ENCODE data around the gene KRTAP5-10.
"Not testable (repeated sequence)": the region's sequence is repeated elsewhere in the genome, so short reads cannot be mapped to it uniquely, and the experiment has no call there.

Gene KRTAP5-10

DNA sequence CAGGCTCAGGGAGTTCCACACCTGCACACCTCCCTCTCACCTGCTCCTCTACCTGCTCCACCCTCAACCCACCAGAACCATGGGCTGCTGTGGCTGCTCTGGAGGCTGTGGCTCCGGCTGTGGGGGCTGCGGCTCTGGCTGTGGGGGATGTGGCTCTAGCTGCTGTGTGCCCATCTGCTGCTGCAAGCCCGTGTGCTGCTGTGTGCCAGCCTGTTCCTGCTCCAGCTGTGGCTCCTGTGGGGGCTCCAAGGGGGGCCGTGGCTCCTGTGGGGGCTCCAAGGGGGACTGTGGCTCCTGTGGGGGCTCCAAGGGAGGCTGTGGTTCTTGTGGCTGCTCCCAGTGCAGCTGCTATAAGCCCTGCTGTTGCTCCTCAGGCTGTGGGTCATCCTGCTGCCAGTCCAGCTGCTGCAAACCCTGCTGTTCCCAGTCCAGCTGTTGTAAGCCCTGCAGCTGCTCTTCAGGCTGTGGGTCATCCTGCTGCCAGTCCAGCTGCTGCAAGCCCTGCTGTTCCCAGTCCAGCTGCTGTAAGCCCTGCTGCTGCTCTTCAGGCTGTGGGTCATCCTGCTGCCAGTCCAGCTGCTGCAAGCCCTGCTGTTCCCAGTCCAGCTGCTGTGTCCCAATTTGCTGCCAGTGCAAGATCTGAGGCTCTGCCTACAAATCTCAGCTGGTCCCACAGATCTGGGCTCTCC is 27.2 kb upstream of the KRTAP5-10 start, which contains the start of gene KRTAP5-8:
Gene KRTAP5-8, plus strand, starts transcription at position 49 of the 689 bp plus-strand sequence. Its CDS starts 31 bp downstream, at position 80.
- H3K9me3 ChIP-seq; H3K36me3 ChIP-seq (replicated peaks); H3K27me3 ChIP-seq (ENCODE audit: low read depth); H3K4me3 ChIP-seq; in situ Hi-C loops (cut with MboI; ENCODE audit: low sequenced_read_pairs); DNase-seq (ENCODE audit: low spot score in 2 of 2); H3K4me1 ChIP-seq: not testable (repeated sequence)

DNA sequence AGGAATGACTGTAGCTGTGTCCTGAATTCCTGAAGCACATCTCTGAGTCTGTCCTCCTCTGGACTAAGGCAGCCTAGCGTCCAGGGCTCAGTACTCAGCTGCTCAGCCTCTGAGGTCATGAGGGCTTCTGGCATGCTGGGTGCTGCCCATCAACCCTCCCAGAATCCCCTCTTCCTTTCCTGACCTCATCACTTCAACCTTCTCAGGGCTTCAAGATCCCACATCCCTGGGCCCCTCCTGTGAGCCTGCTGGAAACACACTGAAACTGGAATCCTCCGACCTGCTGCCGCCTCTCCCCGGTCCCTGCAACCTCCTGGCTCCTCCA is 26.7 kb upstream of the KRTAP5-10 start:
- in situ Hi-C loops (cut with MboI; ENCODE audit: low sequenced_read_pairs) = no loop called here
- Histone ChIP-seq H3K4me1 (no peaks in the 10 kb centered on the region), H3K27me3 (ENCODE audit: low read depth) (no peaks in the 10 kb centered on the region), H3K36me3 (replicated peaks) (no peaks in the 10 kb centered on the region), H3K9me3 (no peaks in the 10 kb centered on the region), H3K4me3 (no peak overlapping the region)
- no peak for DNase-seq (ENCODE audit: low spot score in 2 of 2)

- Histone ChIP-seq H3K27me3 (ENCODE audit: low read depth) (no peaks in the 10 kb centered on the region), H3K36me3 (replicated peaks) (no peaks in the 10 kb centered on the region), H3K4me3 (no peak overlapping the region), H3K9me3 (no peaks in the 10 kb centered on the region), H3K4me1 (no peaks in the 10 kb centered on the region)
- in situ Hi-C loops (cut with MboI; ENCODE audit: low sequenced_read_pairs) = no loop called here
- no peak for DNase-seq (ENCODE audit: low spot score in 2 of 2)
Observed at GRCh38 chr11:71539017-71539416, 26.3 kb upstream of the KRTAP5-10 start.

GRCh38 chr11:71539971-71540370 is 25.4 kb upstream of the KRTAP5-10 start:
- in situ Hi-C loops (cut with MboI; ENCODE audit: low sequenced_read_pairs); H3K27me3 ChIP-seq (ENCODE audit: low read depth): not testable (repeated sequence)

GRCh38 chr11:71540521-71541304 is 24.6 kb upstream of the KRTAP5-10 start:
- H3K4me3 ChIP-seq; H3K4me1 ChIP-seq; H3K36me3 ChIP-seq (replicated peaks); DNase-seq (ENCODE audit: low spot score in 2 of 2); in situ Hi-C loops (cut with MboI; ENCODE audit: low sequenced_read_pairs); H3K9me3 ChIP-seq; H3K27me3 ChIP-seq (ENCODE audit: low read depth): not testable (repeated sequence)

More at GRCh38 chr11:71539971-71540370, 25.4 kb upstream of the KRTAP5-10 start:
- not testable (repeated sequence) for H3K4me3 ChIP-seq; H3K9me3 ChIP-seq; H3K36me3 ChIP-seq (replicated peaks); H3K4me1 ChIP-seq; DNase-seq (ENCODE audit: low spot score in 2 of 2)

- Histone ChIP-seq H3K4me1 (no peaks in the 10 kb centered on the region), H3K27me3 (ENCODE audit: low read depth) (no peaks in the 10 kb centered on the region), H3K36me3 (replicated peaks) (no peaks in the 10 kb centered on the region), H3K4me3 (no peak overlapping the region), H3K9me3 (no peaks in the 10 kb centered on the region)
- DNase-seq (ENCODE audit: low spot score in 2 of 2) = no peak
- in situ Hi-C loops (cut with MboI; ENCODE audit: low sequenced_read_pairs) = no loop called here
Observed at GRCh38 chr11:71542382-71542781, 23.0 kb upstream of the KRTAP5-10 start.

DNA sequence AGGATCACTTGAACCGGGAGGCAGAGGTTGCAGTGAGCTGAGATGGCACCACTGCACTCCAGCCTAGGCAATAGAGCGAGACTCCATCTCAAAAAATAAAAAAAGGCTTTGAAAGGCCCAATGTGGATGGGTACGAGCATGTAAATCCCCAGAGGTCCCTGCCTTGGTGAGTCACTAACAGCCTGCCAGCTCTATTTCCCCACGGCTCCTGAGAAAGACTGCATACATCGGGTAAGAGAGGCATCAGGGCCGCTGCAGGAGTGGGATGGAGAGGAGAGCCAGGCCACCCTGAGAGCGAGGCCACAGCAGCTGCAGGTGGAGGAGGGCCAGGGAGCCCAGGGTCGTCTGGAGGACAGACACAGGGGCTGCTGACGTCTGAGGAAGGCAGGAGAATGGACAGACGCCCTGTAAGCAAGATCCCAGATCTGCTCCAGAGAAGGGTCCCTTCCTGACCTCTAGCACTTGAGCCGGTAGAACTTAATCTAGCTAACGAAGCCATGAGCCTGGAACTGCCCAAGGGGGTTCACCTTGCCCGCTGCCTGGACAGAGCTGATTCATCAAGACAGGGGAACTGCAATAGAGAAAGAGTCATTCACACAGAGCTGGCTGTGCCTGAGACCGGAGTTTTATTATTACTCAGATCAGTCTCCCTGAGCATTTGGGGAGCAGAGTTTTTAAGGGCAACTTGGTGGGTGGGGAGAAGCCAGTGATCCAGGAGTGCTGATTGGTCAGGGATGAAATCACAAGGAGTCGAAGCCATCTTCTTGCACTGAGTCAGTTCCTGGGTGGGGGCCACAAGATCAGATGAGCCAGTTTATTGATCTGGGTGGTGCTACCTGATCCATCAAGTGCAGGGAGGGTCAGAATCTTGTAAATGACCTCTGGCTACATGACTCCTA is 22.2 kb upstream of the KRTAP5-10 start:
- in situ Hi-C loops (cut with MboI; ENCODE audit: low sequenced_read_pairs) = no loop called here
- Histone ChIP-seq H3K9me3 (no peaks in the 10 kb centered on the region), H3K36me3 (replicated peaks) (no peaks in the 10 kb centered on the region), H3K4me3 (no peak overlapping the region), H3K4me1 (no peaks in the 10 kb centered on the region), H3K27me3 (ENCODE audit: low read depth) (no peaks in the 10 kb centered on the region)
- DNase-seq (ENCODE audit: low spot score in 2 of 2) = no peak

- Histone ChIP-seq H3K4me1 (no peaks in the 10 kb centered on the region), H3K36me3 (replicated peaks) (no peaks in the 10 kb centered on the region), H3K4me3 (no peak overlapping the region), H3K27me3 (ENCODE audit: low read depth) (no peaks in the 10 kb centered on the region), H3K9me3 (no peaks in the 10 kb centered on the region)
- in situ Hi-C loops (cut with MboI; ENCODE audit: low sequenced_read_pairs) = no loop called here
- no peak for DNase-seq (ENCODE audit: low spot score in 2 of 2)
Observed at GRCh38 chr11:71543866-71544265, 21.5 kb upstream of the KRTAP5-10 start.

GRCh38 chr11:71544525-71545214 is 20.7 kb upstream of the KRTAP5-10 start:
- DNase-seq (ENCODE audit: low spot score in 2 of 2) = peak in 1 of 2 experiments; percentile 13
- H3K27me3 ChIP-seq (ENCODE audit: low read depth) = no peaks in the 10 kb centered on the region
- no peak overlapping the region for H3K4me3 ChIP-seq
- H3K9me3 ChIP-seq = no peaks in the 10 kb centered on the region
- H3K36me3 ChIP-seq (replicated peaks) = no peaks in the 10 kb centered on the region
- in situ Hi-C loops (cut with MboI; ENCODE audit: low sequenced_read_pairs) = no loop called here
- no peaks in the 10 kb centered on the region for H3K4me1 ChIP-seq

DNA sequence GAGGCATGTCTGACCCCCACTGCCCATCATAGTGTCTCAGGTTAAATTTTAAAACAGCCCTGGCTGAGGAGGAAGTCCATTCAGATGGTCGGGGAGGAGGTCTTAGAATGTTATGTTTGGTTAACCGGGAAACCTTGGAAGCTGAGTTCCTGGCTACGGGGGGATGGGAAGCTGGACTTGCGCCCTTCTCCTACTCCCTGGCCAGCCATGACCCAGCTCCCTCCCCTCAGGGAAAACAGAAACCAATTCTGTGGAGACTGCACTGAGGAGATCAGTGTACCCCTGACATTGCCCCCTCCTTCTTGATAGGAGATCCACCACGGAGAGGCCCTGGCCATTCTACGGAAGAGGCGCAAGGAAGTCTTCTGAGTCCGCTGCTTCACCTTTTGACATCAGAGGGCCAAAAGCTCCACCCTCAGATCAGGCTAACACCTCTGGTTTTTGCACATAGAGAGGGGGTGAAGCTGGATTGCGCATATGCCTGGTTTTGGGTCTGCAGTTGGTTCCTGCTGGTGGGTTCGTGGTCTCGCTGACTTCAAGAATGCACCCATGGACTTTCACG is 19.9 kb upstream of the KRTAP5-10 start:
- no peaks in the 10 kb centered on the region for H3K27me3 ChIP-seq (ENCODE audit: low read depth)

GRCh38 chr11:71548120-71548519 is 17.2 kb upstream of the KRTAP5-10 start, which contains the start of gene KRTAP5-9:
Gene KRTAP5-9, plus strand, starts transcription at chr11:71548420. Its CDS starts 238 bp downstream, at chr11:71548658.
- in situ Hi-C loops (cut with MboI; ENCODE audit: low sequenced_read_pairs) = no loop called here
- H3K36me3 ChIP-seq (replicated peaks) = no peaks in the 10 kb centered on the region
- H3K9me3 ChIP-seq = no peaks in the 10 kb centered on the region
- H3K4me3 ChIP-seq = no peak within 1 kb of the TSS
- H3K27me3 ChIP-seq (ENCODE audit: low read depth) = no peaks in the 10 kb centered on the region
- H3K4me1 ChIP-seq = no peaks in the 10 kb centered on the region
- DNase-seq (ENCODE audit: low spot score in 2 of 2) = no peak

More for the DNA sequence above, 19.9 kb upstream of the KRTAP5-10 start:
- in situ Hi-C loops (cut with MboI; ENCODE audit: low sequenced_read_pairs) = no loop called here
- DNase-seq (ENCODE audit: low spot score in 2 of 2) = no peak
- no peaks in the 10 kb centered on the region for H3K4me1 ChIP-seq
- no peaks in the 10 kb centered on the region for H3K9me3 ChIP-seq
- H3K36me3 ChIP-seq (replicated peaks) = no peaks in the 10 kb centered on the region
- H3K4me3 ChIP-seq = no peak overlapping the region

GRCh38 chr11:71548716-71549151 is 16.6 kb upstream of the KRTAP5-10 start:
- DNase-seq (ENCODE audit: low spot score in 2 of 2) = no peak
- no peak overlapping the region for H3K4me3 ChIP-seq
- in situ Hi-C loops (cut with MboI; ENCODE audit: low sequenced_read_pairs) = no loop called here
- H3K4me1 ChIP-seq = no peaks in the 10 kb centered on the region
- H3K9me3 ChIP-seq = no peaks in the 10 kb centered on the region
- H3K36me3 ChIP-seq (replicated peaks) = no peaks in the 10 kb centered on the region
- H3K27me3 ChIP-seq (ENCODE audit: low read depth) = no peaks in the 10 kb centered on the region

GRCh38 chr11:71551711-71552110 is 13.7 kb upstream of the KRTAP5-10 start:
- Histone ChIP-seq H3K36me3 (replicated peaks) (no peaks in the 10 kb centered on the region), H3K4me3 (no peak overlapping the region), H3K4me1 (no peaks in the 10 kb centered on the region), H3K27me3 (ENCODE audit: low read depth) (no peaks in the 10 kb centered on the region), H3K9me3 (no peaks in the 10 kb centered on the region)
- in situ Hi-C loops (cut with MboI; ENCODE audit: low sequenced_read_pairs) = no loop called here
- no peak for DNase-seq (ENCODE audit: low spot score in 2 of 2)
